Lower lobe of right lung (tissue), 2 donors: ENCODE measurements around the gene REV3L. TPM values are rescaled to one million over a fixed set of nuclear protein-coding genes. Genes with fewer than 3 reads are reported as not detected.
A peak's percentile ranks its signal among the peaks of the same experiment; 100 is the strongest.

Experiments used
- ATAC-seq, 2 donors: fragments of 200-7000 bp; cut with Tn5 transposase; one replicate each; pipeline ENCODE4 v1.9.1; 2020 to 2022; ENCODE audit warnings: mild to moderate bottlenecking in 2 of 2, moderate library complexity in 2 of 2
- DNase-seq: peaks from one replicate; pipeline ENCODE4 v3.0.0-alpha.2; 2020
- H3K27ac ChIP-seq: fragments of 200-600 bp; one replicate; pipeline ENCODE4 v1.8.0; 2022
- H3K27me3 ChIP-seq: fragments of 200-600 bp; one replicate; pipeline ENCODE4 v1.8.0; 2022; ENCODE audit warnings: low read depth
- H3K36me3 ChIP-seq: fragments of 200-600 bp; one replicate; pipeline ENCODE4 v1.8.0; 2022; ENCODE audit warnings: mild to moderate bottlenecking
- H3K4me1 ChIP-seq: fragments of 200-600 bp; one replicate; pipeline ENCODE4 v1.8.0; 2022
- H3K4me3 ChIP-seq: fragments of 200-600 bp; one replicate; pipeline ENCODE4 v1.8.0; 2022; ENCODE audit warnings: mild to moderate bottlenecking
- H3K9me3 ChIP-seq: fragments of 200-600 bp; one replicate; pipeline ENCODE4 v1.8.0; 2022
- CTCF ChIP-seq: fragments of 200-600 bp; IDR thresholded peaks from one replicate; pipeline ENCODE4 v1.8.0; 2022; ENCODE audit warnings: antibody characterized with exemption, mild to moderate bottlenecking
- intact Hi-C: fragments of 100-400 bp; cut with DNase I; formaldehyde crosslinking; loops from one replicate; pipeline ENCODE4 v1.11.0; 2022
- total RNA-seq: library from RNA; stranded (reverse); fragmentation: NEBNext Ultra II Directional; extraction: Animal tissue kit (Norgen Biotek cat#: 25700); gene quantifications from one replicate; pipeline ENCODE4 v1.2.1, GENCODE V29; 2021
- donor health status: DM: no; HTN: yes; CAD: no; lungs with severe emphysema.

REV3L gene
- total RNA-seq, 1 donor from 2014 or later, result 30.3 TPM

GRCh38 chr6:111407686-111408085, 75.3 kb downstream of the REV3L start:
- Histone ChIP-seq H3K4me3 (no peak overlapping the region), H3K36me3 (peaks cover 43% of the 10 kb centered on the region), H3K9me3 (no peaks in the 10 kb centered on the region), H3K4me1 (peaks cover 24% of the 10 kb centered on the region), H3K27ac (no peak overlapping the region), H3K27me3 (no peaks in the 10 kb centered on the region)
- TF ChIP-seq CTCF, result no peak
- intact Hi-C loops, result no loop called here
- ATAC-seq (no peak), DNase-seq (no peak)

GRCh38 chr6:111406200-111406721, 76.8 kb downstream of the REV3L start:
- Histone ChIP-seq H3K27ac (peak overlapping the region; percentile 15), H3K27me3 (no peaks in the 10 kb centered on the region), H3K9me3 (no peaks in the 10 kb centered on the region), H3K4me1 (peaks cover 24% of the 10 kb centered on the region), H3K4me3 (no peak overlapping the region), H3K36me3 (peaks cover 53% of the 10 kb centered on the region)
- no peak for TF ChIP-seq CTCF
- intact Hi-C loops, result no loop called here
- ATAC-seq, result peak; percentile 89 to 93
- no peak for DNase-seq

- intact Hi-C loops, result no loop called here
- no peaks in the 10 kb centered on the region for H3K27me3 ChIP-seq
- TF ChIP-seq CTCF, result no peak
- H3K36me3 ChIP-seq, result peaks cover 49% of the 10 kb centered on the region
- ATAC-seq (no peak), DNase-seq (no peak)
- peaks cover 13% of the 10 kb centered on the region for H3K4me1 ChIP-seq
- no peak overlapping the region for H3K4me3 ChIP-seq
- no peaks in the 10 kb centered on the region for H3K9me3 ChIP-seq
- H3K27ac ChIP-seq, result no peak overlapping the region
Observed at GRCh38 chr6:111403388-111403787, 79.6 kb downstream of the REV3L start.

GRCh38 chr6:111399626-111400025, 83.4 kb downstream of the REV3L start:
- Histone ChIP-seq H3K4me3 (no peak overlapping the region), H3K4me1 (no peaks in the 10 kb centered on the region), H3K27ac (no peak overlapping the region), H3K27me3 (no peaks in the 10 kb centered on the region), H3K36me3 (peaks cover 49% of the 10 kb centered on the region), H3K9me3 (no peaks in the 10 kb centered on the region)
- DNase-seq, result no peak
- no peak for ATAC-seq
- intact Hi-C loops, result no loop called here
- no peak for TF ChIP-seq CTCF

GRCh38 chr6:111388681-111389080, 94.3 kb downstream of the REV3L start:
- ATAC-seq (no peak), DNase-seq (no peak)
- Histone ChIP-seq H3K4me3 (no peak overlapping the region), H3K4me1 (no peaks in the 10 kb centered on the region), H3K27me3 (no peaks in the 10 kb centered on the region), H3K9me3 (no peaks in the 10 kb centered on the region), H3K27ac (no peak overlapping the region), H3K36me3 (peaks cover 78% of the 10 kb centered on the region)
- TF ChIP-seq CTCF, result no peak
- intact Hi-C loops, result no loop called here
